Prostate gland (tissue), 2 donors: ENCODE measurements around the gene C1R. TPM values are rescaled to one million over a fixed set of nuclear protein-coding genes. Genes with fewer than 3 reads are reported as not detected.

Experiments
- DNase-seq: peaks from one replicate; pipeline ENCODE4 v3.0.0-alpha.2; 2019; ENCODE audit warnings: low spot score
- H3K27ac ChIP-seq, 2 donors: fragments of 200-600 bp; sonication (generic); 2 replicates each; pipeline ENCODE4 v1.5.1; 2017 to 2019
- H3K27me3 ChIP-seq: fragments of 200-600 bp; sonication (generic); replicated peaks from 2 replicates; pipeline ENCODE4 v1.5.1; 2019; ENCODE audit not compliant: insufficient read depth
- H3K36me3 ChIP-seq, 2 donors: fragments of 200-600 bp; sonication (generic); 1 replicate in 1 of 2; 2 replicates in 1 of 2; pipeline versions ENCODE4 v1.5.1 to v1.8.1; 2017 to 2019
- H3K4me1 ChIP-seq: fragments of 200-600 bp; sonication (generic); replicated peaks from 2 replicates; pipeline ENCODE4 v1.5.1; 2019
- H3K4me3 ChIP-seq, 2 donors: fragments of 200-600 bp; sonication (generic); 2 replicates each; pipeline ENCODE4 v1.5.1; 2017 to 2019
- H3K9me3 ChIP-seq: fragments of 200-600 bp; sonication (generic); 2 replicates; pipeline ENCODE4 v1.5.1; 2017
- CTCF ChIP-seq, 4 experiments: fragments of 200-600 bp in 2 of 4; fragments of 450-650 bp in 2 of 4; sonication (generic) in 2 of 4; IDR thresholded peaks; 1 replicate in 3 of 4; 2 replicates in 1 of 4; pipeline ENCODE4 v1.5.1; 2016 to 2019; ENCODE audit warnings: antibody characterized with exemption in 4 of 4, mild to moderate bottlenecking in 2 of 4, moderate library complexity in 2 of 4
- POLR2A ChIP-seq: fragments of 450-650 bp; IDR thresholded peaks from one replicate; pipeline ENCODE4 v1.6.1; 2016; ENCODE audit warnings: antibody characterized with exemption, mild to moderate bottlenecking
- POLR2AphosphoS5 ChIP-seq: sonication (generic); formaldehyde crosslinking; IDR thresholded peaks from one replicate; pipeline ENCODE4 v1.6.1; 2017; ENCODE audit warnings: antibody characterized with exemption
- WGBS: methylation state at CpG from one replicate; pipeline ENCODE4 v1.1.5; 2018; 5-methylcytosine and 5-hydroxymethylcytosine counted together
- intact Hi-C: fragments of 100-400 bp; cut with DNase I; formaldehyde crosslinking; loops from one replicate; pipeline ENCODE4 v1.14.2; 2022
- total RNA-seq, 2 donors: library from RNA; depleted of rRNA; stranded (reverse); fragments of >200 nt; gene quantifications; one replicate each; pipeline ENCODE4 v1.1.0, GENCODE V29; 2016

C1R gene
- total RNA-seq, 2 donors from 2014 or later = 104 to 261 TPM

GRCh38 chr12:7130701-7131501, 38.7 kb upstream of the C1R start:
- Histone ChIP-seq H3K27me3 (no peaks in the 10 kb centered on the region), H3K27ac (peak overlapping the region; percentile 70 to 73), H3K9me3 (no peaks in the 10 kb centered on the region), H3K4me3 (peak overlapping the region; percentile 40 to 50), H3K4me1 (peaks cover 3% of the 10 kb centered on the region), H3K36me3 (no peaks in the 10 kb centered on the region)
- intact Hi-C loops = no loop called here
- DNase-seq = peak; percentile 51
- TF ChIP-seq POLR2A (no peak), POLR2AphosphoS5 (no peak), CTCF (IDR thresholded peaks at IDR 0.05) (no peak)
- 4% methylated on average over 32 of the region's 32 CpGs for WGBS

GRCh38 chr12:7129872-7130691, 37.8 kb upstream of the C1R start, which contains the start of gene CLSTN3:
CLSTN3 (plus strand) TSS chr12:7130371; CDS start chr12:7130649, 278 bp downstream.
- Histone ChIP-seq H3K36me3 (no peaks in the 10 kb centered on the region), H3K9me3 (no peaks in the 10 kb centered on the region), H3K4me1 (peaks cover 3% of the 10 kb centered on the region), H3K4me3 (peak within 1 kb of the TSS; percentile 40 to 50), H3K27me3 (no peaks in the 10 kb centered on the region), H3K27ac (peak within 1 kb of the TSS; percentile 70 to 73)
- TF ChIP-seq CTCF (IDR thresholded peaks at IDR 0.05) (no peak), POLR2A (peak; percentile 59)
- intact Hi-C loops = no loop called here
- WGBS = under 1% methylated on average over 40 of the region's 40 CpGs
- peak; percentile 84 for DNase-seq

GRCh38 chr12:7129287-7129871, 37.1 kb upstream of the C1R start:
- intact Hi-C loops = no loop called here
- TF ChIP-seq POLR2AphosphoS5 (no peak), CTCF (IDR thresholded peaks at IDR 0.05) (no peak), POLR2A (no peak)
- no peaks in the 10 kb centered on the region for H3K36me3 ChIP-seq
- DNase-seq = no peak
- H3K27me3 ChIP-seq = no peaks in the 10 kb centered on the region
- 8% methylated on average over 19 of the region's 19 CpGs for whole genome bisulfite sequencing
- peaks cover 3% of the 10 kb centered on the region for H3K4me1 ChIP-seq
- H3K4me3 ChIP-seq = peak overlapping the region; percentile 40 to 50
- no peaks in the 10 kb centered on the region for H3K9me3 ChIP-seq
- peak overlapping the region; percentile 70 to 73 for H3K27ac ChIP-seq

- no peak for DNase-seq
- intact Hi-C loops = no loop called here
- Histone ChIP-seq H3K4me1 (peaks cover 3% of the 10 kb centered on the region), H3K27ac (peak within 1 kb of the TSS; percentile 70 to 73), H3K36me3 (no peaks in the 10 kb centered on the region), H3K27me3 (no peaks in the 10 kb centered on the region), H3K9me3 (no peaks in the 10 kb centered on the region), H3K4me3 (peak within 1 kb of the TSS; percentile 40 to 50)
- WGBS = 62% methylated on average over 7 of the region's 7 CpGs
- TF ChIP-seq POLR2AphosphoS5 (no peak), CTCF (IDR thresholded peaks at IDR 0.05) (no peak), POLR2A (no peak)
Observed at GRCh38 chr12:7128681-7129286, 36.5 kb upstream of the C1R start, which contains the start of gene RBP5. RBP5 (minus strand) TSS chr12:7128889; CDS start chr12:7128775, 114 bp downstream.
